Mesenteric fat pad (tissue), 1 donor: ENCODE results near the gene RGS2. TPM values are rescaled to one million over a fixed set of nuclear protein-coding genes. Genes with fewer than 3 reads are reported as not detected.

Experiments
- DNase-seq: peaks from one replicate; pipeline ENCODE4 v3.0.0-alpha.2; 2020; ENCODE audit warnings: low spot score
- total RNA-seq: library from RNA; stranded (reverse); fragmentation: NEBNext Ultra II Directional; extraction: Animal tissue kit (Norgen Biotek cat#: 25700); gene quantifications from one replicate; pipeline ENCODE4 v1.2.1, GENCODE V29; 2021
- donor health status: DM: yes; HTN: yes; CAD: no.

The RGS2 gene
- total RNA-seq, 1 donor from 2014 or later: 163 TPM

- DNase-seq: no peak
These were observed 18.1 kb downstream of the RGS2 start for GRCh38 chr1:192826791-192827546.

GRCh38 chr1:192830595-192831246 is 21.9 kb downstream of the RGS2 start:
- no peak for DNase-seq

GRCh38 chr1:192831706-192832355 is 23.0 kb downstream of the RGS2 start:
- DNase-seq: no peak

GRCh38 chr1:192832492-192832891 is 23.7 kb downstream of the RGS2 start:
- no peak for DNase-seq

- DNase-seq: no peak
These were observed 26.3 kb downstream of the RGS2 start for GRCh38 chr1:192835116-192835515.

- no peak for DNase-seq
These were observed 30.6 kb downstream of the RGS2 start for GRCh38 chr1:192839162-192840066.

- DNase-seq: no peak
These were observed 35.5 kb downstream of the RGS2 start for GRCh38 chr1:192844360-192844759.

- DNase-seq: no peak
These were observed 38.1 kb downstream of the RGS2 start for GRCh38 chr1:192846950-192847349.

- no peak for DNase-seq
These were observed 40.2 kb downstream of the RGS2 start for GRCh38 chr1:192849011-192849410.

- no peak for DNase-seq
These were observed 40.6 kb downstream of the RGS2 start for GRCh38 chr1:192849442-192849841.

GRCh38 chr1:192852001-192852947 is 43.4 kb downstream of the RGS2 start:
- no peak for DNase-seq

GRCh38 chr1:192858456-192858855 is 49.6 kb downstream of the RGS2 start:
- DNase-seq: no peak

GRCh38 chr1:192859808-192860207 is 51.0 kb downstream of the RGS2 start:
- DNase-seq: no peak

GRCh38 chr1:192860478-192861185 is 51.8 kb downstream of the RGS2 start:
- DNase-seq: no peak

- no peak for DNase-seq
These were observed 53.0 kb downstream of the RGS2 start for GRCh38 chr1:192861860-192862259.
